SK-N-SH (cell line): ENCODE measurements around the gene IL17RB.

Experiments
- FOXJ3 ChIP-seq: sonication (generic); formaldehyde crosslinking; IDR thresholded peaks from 2 replicates; pipeline ENCODE4 v1.5.1; 2020; ENCODE audit warnings: mild to moderate bottlenecking, missing genetic modification reagents
- SIN3A ChIP-seq: IDR thresholded peaks from 2 replicates; pipeline ENCODE4 v1.6.1; 2012; ENCODE audit warnings: low read depth, mild to moderate bottlenecking, low read length, moderate library complexity, borderline replicate concordance
- TF ChIP-seq, protein P1 (sequence below): fragments of 200-600 bp; sonication (generic); IDR thresholded peaks from 2 replicates; pipeline ENCODE4 v1.6.1; 2017; ENCODE audit warnings: antibody characterized with exemption, mild to moderate bottlenecking, moderate library complexity

DNA sequence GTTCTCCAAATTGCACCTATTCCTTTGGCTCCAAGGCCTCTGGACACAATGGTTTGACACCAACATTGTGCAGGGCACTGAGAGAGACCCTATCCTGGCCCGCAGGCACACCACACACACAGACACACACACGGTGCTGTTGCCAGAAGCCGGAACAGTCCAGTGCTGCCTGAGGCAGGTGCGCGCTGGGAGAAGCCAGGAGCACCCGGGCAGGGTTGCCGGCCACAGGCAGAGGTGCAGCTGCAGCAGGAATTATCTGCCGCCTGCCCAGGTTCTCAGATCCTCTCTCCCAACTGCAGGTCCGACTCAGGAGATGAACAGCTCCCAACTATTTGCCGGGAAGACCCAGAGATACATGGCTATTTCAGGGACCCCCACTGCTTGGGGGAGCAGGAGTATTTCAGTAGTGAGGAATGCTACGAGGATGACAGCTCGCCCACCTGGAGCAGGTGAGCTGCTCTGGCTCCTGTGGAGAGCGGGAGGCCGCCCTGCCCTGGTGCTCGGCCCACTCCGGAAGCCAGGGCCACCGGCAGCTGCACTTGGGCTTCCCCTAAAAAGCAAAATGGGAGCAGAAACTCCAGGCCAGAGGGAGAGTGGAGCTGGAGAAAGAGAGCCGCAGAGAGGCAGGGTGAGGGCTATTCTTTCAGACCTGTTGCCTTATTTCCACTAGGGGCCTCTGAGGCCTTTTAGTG is 43.1 kb upstream of the IL17RB start:
- TF ChIP-seq, protein P1, sequence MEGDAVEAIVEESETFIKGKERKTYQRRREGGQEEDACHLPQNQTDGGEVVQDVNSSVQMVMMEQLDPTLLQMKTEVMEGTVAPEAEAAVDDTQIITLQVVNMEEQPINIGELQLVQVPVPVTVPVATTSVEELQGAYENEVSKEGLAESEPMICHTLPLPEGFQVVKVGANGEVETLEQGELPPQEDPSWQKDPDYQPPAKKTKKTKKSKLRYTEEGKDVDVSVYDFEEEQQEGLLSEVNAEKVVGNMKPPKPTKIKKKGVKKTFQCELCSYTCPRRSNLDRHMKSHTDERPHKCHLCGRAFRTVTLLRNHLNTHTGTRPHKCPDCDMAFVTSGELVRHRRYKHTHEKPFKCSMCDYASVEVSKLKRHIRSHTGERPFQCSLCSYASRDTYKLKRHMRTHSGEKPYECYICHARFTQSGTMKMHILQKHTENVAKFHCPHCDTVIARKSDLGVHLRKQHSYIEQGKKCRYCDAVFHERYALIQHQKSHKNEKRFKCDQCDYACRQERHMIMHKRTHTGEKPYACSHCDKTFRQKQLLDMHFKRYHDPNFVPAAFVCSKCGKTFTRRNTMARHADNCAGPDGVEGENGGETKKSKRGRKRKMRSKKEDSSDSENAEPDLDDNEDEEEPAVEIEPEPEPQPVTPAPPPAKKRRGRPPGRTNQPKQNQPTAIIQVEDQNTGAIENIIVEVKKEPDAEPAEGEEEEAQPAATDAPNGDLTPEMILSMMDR: no peak
- no peak for TF ChIP-seq SIN3A
- TF ChIP-seq FOXJ3 (CRISPR knock-in tag): no peak
